WTC11 (cell line): ENCODE results near the gene GPRC5B.

Experiments
- TEAD4 ChIP-seq: sonication (generic); formaldehyde crosslinking; IDR thresholded peaks from 2 replicates; pipeline ENCODE4 v1.8.0; 2022; ENCODE audit warnings: mild to moderate bottlenecking, missing genetic modification reagents
- TF ChIP-seq, protein P1 (sequence below): sonication (generic); formaldehyde crosslinking; IDR thresholded peaks from 2 replicates; pipeline ENCODE4 v1.8.0; 2022; ENCODE audit warnings: mild to moderate bottlenecking, missing genetic modification reagents
- TF ChIP-seq, protein P2 (sequence below): fragments of 200-600 bp; IDR thresholded peaks from 2 replicates; pipeline ENCODE4 v1.8.0; 2022; ENCODE audit warnings: antibody characterized with exemption
- TF ChIP-seq, protein P3 (sequence below): sonication (generic); formaldehyde crosslinking; conservative IDR thresholded peaks from 2 replicates; pipeline ENCODE4 v1.8.1; 2022; ENCODE audit warnings: mild to moderate bottlenecking, missing genetic modification reagents

DNA sequence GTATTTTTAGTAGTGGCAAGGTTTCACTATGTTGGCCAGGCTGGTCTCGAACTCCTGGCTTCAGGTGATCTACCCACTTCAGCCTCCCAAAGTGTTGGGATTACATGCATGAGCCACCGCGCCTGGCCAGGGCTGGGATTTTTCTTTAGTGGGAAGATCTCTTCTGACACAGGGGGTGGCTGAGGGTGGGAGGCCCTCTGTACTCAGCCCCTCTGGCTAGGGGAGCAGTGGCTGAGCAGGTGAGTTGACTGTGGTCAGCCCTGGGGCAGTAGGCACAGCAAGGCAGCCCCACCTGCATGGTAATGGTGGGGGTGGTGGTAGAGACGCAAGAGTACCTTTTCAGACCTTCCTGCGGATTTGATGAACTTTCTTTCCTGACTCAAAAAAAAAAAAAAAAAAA is 12.3 kb upstream of the GPRC5B start:
- TF ChIP-seq, protein P1, sequence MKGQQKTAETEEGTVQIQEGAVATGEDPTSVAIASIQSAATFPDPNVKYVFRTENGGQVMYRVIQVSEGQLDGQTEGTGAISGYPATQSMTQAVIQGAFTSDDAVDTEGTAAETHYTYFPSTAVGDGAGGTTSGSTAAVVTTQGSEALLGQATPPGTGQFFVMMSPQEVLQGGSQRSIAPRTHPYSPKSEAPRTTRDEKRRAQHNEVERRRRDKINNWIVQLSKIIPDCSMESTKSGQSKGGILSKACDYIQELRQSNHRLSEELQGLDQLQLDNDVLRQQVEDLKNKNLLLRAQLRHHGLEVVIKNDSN: no peak
- TF ChIP-seq, protein P2, sequence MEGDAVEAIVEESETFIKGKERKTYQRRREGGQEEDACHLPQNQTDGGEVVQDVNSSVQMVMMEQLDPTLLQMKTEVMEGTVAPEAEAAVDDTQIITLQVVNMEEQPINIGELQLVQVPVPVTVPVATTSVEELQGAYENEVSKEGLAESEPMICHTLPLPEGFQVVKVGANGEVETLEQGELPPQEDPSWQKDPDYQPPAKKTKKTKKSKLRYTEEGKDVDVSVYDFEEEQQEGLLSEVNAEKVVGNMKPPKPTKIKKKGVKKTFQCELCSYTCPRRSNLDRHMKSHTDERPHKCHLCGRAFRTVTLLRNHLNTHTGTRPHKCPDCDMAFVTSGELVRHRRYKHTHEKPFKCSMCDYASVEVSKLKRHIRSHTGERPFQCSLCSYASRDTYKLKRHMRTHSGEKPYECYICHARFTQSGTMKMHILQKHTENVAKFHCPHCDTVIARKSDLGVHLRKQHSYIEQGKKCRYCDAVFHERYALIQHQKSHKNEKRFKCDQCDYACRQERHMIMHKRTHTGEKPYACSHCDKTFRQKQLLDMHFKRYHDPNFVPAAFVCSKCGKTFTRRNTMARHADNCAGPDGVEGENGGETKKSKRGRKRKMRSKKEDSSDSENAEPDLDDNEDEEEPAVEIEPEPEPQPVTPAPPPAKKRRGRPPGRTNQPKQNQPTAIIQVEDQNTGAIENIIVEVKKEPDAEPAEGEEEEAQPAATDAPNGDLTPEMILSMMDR: no peak
- TF ChIP-seq TEAD4 (CRISPR knock-in tag): no peak
- TF ChIP-seq, protein P3, sequence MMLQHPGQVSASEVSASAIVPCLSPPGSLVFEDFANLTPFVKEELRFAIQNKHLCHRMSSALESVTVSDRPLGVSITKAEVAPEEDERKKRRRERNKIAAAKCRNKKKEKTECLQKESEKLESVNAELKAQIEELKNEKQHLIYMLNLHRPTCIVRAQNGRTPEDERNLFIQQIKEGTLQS (CRISPR knock-in tag): no peak
